Stimulated activated CD4-positive, alpha-beta T cell treated with anti-CD3 and anti-CD28 coated beads, Interleukin-2, amount 100 ng/mL, for 4 hours (primary cell): ENCODE measurements around the gene THSD7A.

Experiments
- DNase-seq: peaks from one replicate; pipeline ENCODE4 v3.0.0-alpha.2; 2020; ENCODE audit warnings: low read depth

THSD7A gene

DNA sequence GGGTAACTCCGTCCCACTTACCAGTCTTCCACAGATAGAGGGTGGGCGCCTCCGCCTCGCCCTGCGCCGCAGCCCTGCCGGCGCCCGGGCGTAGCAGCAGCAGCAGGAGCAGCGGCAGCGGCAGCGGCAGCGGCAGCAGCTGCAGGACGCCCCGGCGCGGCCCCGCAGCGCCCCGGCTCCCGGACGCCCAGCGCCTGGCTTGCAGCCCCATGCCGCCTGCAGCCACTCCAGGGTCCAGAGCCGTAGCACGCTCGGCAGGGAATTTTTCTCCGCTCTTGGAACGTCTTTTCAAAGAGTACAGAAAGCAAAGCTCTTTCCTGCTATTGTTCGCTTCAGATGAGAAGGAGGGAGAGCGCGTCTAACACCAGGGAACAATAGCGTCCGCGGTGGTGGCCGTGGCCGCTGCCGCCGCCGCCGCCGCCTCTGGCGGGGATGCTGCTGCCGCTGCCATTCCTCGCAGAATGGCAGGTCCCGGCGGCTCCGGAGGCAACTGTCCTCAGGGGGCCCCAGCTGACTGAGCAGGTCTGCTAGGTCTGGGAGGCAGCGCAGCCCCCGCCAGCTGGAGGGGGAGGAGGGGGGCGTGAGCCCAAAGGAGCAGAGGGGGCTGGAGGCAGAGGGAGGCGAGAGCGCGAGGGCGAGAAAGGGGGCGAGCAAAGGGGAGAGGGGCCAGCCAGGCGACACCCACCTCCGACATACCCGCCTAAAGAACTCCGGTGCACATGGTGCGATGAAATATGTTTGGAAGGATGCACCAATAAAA, at the start of gene THSD7A:
THSD7A (minus strand) TSS at position 463 of the 760 bp plus-strand sequence; CDS start at position 211, 252 bp downstream.
- DNase-seq = no peak

GRCh38 chr7:11881680-11882079, 49.7 kb upstream of the THSD7A start:
- no peak for DNase-seq

DNA sequence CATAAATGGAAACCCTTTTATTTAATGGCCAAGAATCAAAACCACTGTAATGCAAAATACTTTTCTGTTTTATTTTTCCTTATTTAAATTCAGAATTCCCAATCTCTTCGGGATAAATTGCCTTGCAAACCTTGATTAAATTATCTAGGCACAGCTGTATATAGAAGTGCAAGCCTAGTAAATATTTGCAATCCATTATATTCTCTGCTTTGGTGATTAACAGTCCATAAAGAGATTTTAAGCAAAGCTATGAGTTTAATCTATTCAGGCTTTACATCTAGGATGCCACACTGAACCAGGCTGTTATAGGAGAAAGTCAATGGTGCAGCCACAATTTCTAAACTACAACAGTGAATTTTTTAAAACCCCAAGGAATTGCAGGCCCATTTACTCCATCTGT, 43.6 kb upstream of the THSD7A start:
- DNase-seq = no peak

DNA sequence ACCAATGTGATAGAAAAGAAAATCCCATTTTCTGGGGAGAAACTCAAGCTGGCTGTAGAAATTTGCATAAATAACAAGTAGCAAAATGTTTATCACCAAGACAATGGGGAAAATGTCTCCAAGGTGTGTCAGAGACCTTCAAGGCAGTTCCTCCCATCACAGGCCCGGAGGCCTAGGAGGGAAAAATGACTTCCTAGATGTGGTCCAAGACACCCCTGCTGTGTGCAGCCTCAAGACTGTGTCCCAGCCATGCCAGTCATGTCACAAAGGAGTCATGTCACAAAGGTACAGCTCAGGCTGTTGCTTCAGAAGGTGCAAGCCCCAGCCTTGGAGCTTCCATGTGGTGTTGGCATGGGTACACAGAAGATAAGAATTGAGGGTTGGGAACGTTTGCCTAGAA, 33.7 kb upstream of the THSD7A start:
- no peak for DNase-seq

DNA sequence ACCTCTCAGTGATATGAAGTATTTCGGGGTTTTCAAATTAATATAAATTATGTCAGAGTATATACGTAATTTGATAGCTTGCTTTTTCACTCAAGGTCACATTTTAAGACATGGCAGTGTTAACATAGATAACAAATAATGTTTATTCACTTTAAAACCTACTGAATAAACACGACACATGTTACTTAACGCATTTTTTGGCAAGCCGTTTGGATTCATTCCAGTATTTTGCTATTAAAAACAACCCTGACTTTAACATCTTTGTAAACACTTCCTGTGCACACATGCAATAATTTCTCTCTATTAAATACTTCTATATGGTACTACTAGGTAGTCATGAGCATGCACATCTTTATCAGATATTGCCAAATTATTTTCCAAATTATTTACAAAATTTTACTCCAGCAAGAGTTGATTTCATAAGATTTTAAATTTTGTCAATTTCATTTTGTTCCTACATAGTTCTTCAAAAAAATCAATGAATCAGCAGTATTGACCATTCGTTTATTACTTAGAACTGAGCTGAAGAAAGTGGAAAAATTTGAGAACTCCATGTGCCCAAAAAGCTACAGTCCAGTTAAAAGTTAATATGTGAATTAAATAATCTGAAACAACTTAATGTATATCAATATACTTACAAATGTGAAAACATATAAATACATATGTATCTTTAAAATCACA, 26.8 kb upstream of the THSD7A start:
- no peak for DNase-seq

- DNase-seq = no peak
Observed at GRCh38 chr7:11858026-11858425, 26.0 kb upstream of the THSD7A start.

- DNase-seq = no peak
Observed at GRCh38 chr7:11848251-11848650, 16.3 kb upstream of the THSD7A start.

DNA sequence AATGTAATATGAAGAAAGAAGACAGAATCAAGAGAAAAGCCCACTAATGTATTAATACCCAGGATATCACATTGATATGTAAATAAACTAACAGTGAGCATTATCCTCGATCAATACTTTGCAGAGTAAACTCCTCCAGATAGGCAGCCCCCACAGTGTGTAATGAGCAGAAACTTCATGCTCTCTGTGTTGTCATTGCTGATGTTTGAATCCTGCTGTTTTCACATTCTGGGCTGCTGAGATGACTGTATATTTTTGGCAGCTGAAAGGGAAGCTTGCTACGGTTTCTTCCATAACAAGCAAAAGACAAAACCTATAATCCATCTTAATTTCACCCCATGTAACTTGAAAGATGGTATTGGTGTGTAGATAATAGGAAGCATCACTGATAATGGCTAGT, 15.3 kb upstream of the THSD7A start:
- no peak for DNase-seq

DNA sequence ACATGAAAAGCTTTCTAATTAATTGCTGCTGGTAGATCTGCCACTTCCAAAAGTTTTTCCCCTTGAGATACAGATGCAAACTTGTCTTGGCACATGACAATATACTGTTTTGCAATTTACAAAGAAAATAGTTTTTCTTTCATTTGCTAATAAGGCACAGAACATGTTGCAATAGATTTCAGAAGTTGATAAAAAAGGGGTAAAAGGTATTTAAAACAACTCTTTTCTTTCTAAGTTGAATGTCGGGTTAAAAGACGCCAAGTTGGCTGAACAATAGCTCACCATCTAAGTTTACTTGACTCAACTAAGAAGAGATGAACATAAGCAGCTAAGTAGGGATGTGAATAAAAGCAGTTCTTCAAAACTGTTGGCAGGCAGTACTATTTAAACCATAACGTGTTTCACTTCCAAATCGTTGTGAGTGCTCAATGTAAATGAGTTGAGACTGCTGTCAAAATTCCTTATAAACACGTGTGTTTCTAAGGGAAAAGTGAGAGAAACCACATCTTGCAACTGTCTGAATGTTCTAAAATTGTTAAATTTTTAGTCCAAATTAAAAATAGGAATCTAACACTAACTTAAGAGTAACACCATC, 14.5 kb upstream of the THSD7A start:
- no peak for DNase-seq

GRCh38 chr7:11843113-11843765, 11.2 kb upstream of the THSD7A start:
- no peak for DNase-seq

DNA sequence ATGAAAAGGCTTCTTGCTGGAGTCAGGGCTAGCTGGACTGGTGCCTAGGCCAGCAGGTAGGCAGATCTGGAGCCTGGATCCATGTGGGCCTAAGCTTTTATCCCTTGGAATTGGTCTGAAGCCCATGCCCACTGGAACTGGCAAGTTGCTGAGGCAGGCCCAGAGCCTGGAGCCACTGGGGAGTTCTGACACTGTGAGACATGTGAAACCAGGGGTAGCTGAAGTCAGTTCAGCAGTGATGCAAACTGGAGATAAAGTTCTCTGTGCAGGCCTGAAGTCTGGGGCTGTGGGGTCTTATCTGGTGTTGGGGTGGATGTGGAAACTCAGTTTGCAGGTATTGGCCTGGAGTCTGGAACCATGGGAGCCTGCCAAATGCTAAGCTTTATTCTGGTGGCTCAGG, 9.7 kb upstream of the THSD7A start:
- DNase-seq = no peak

- DNase-seq = no peak
Observed at GRCh38 chr7:11835260-11835659, 3.3 kb upstream of the THSD7A start.

GRCh38 chr7:11833431-11833830, 1.4 kb upstream of the THSD7A start:
- DNase-seq = no peak

GRCh38 chr7:11831156-11831735, 752 bp downstream of the THSD7A start:
- DNase-seq = no peak

DNA sequence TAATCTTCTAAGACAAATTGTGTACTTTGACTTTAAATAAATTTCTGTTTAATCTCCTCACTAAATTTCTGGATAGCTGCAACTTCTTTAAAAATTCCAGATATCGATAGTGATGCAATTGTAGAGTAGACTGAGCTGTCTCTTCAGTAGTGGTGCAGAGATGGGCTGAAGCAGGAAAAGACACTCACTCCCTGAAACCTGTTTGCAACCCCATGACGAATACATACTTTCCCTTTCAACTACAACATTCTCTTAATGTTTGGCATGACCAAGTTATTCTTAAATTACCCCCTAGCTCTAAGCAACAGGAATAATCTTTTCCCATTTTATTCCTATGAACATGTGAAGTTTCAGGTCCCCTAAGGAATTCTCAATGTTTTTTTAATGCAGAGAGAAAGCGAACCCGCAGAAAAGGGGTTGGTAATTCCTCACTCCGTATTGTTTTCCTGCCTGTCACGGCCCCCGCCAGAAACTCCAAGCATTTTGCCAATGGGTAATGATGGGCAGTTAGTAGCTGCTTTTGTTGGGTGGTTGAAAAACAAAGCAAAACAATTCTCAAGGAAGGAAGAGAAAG, 1.3 kb downstream of the THSD7A start:
- DNase-seq = no peak

DNA sequence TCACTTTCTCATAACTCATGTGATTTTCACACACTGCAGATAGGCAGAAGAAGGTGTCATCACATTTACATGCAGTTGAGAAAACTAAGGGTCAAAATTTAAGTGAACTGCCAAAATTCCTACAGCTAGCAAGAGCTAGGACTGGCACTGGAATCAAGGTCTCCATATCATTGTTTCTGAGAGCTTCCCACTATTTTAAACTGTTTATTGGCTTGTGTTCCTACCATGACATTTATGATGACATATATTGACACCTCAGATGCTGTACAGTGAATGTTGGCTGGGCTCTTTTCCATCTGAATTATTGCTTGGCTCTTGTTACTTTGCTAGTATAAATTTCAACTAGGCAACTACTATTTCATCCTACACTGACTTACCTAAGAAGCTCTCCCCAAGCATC, 2.0 kb downstream of the THSD7A start:
- DNase-seq = no peak

GRCh38 chr7:11819947-11820346, 12.1 kb downstream of the THSD7A start:
- DNase-seq = no peak

GRCh38 chr7:11819271-11819670, 12.7 kb downstream of the THSD7A start:
- DNase-seq = no peak

GRCh38 chr7:11818281-11818680, 13.7 kb downstream of the THSD7A start:
- DNase-seq = no peak

- DNase-seq = no peak
Observed at GRCh38 chr7:11817111-11817740, 14.8 kb downstream of the THSD7A start.

- DNase-seq = no peak
Observed at GRCh38 chr7:11811709-11812108, 20.3 kb downstream of the THSD7A start.
